Suprapubic skin (tissue), 4 donors: ENCODE data around the gene SRCAP. TPM values are rescaled to one million over a fixed set of nuclear protein-coding genes. Genes with fewer than 3 reads are reported as not detected.

Source experiments
- DNase-seq, 2 donors: peaks; one replicate each; pipeline ENCODE4 v3.0.0-alpha.2; 2019; ENCODE audit warnings: low spot score in 2 of 2
- H3K27ac ChIP-seq: fragments of 200-600 bp; sonication (generic); one replicate; pipeline ENCODE4 v1.5.1; 2019
- H3K27me3 ChIP-seq: fragments of 200-600 bp; sonication (generic); one replicate; pipeline ENCODE4 v1.5.1; 2019
- H3K36me3 ChIP-seq: fragments of 200-600 bp; sonication (generic); one replicate; pipeline ENCODE4 v1.5.1; 2019
- H3K4me1 ChIP-seq: fragments of 200-600 bp; sonication (generic); one replicate; pipeline ENCODE4 v1.5.1; 2019
- H3K4me3 ChIP-seq: fragments of 200-600 bp; sonication (generic); one replicate; pipeline ENCODE4 v1.5.1; 2019; ENCODE audit warnings: mild to moderate bottlenecking
- H3K9me3 ChIP-seq: fragments of 200-600 bp; sonication (generic); one replicate; pipeline ENCODE4 v1.5.1; 2019
- CTCF ChIP-seq, 2 donors: fragments of 200-600 bp in 1 of 2; fragments of 450-650 bp in 1 of 2; sonication (generic) in 1 of 2; IDR thresholded peaks; one replicate each; pipeline ENCODE4 v1.5.1; 2016 to 2019; ENCODE audit warnings: antibody characterized with exemption in 2 of 2, mild to moderate bottlenecking in 1 of 2, moderate library complexity in 1 of 2
- EP300 ChIP-seq: sonication (generic); formaldehyde crosslinking; IDR thresholded peaks from one replicate; pipeline ENCODE4 v1.6.1; 2017; ENCODE audit warnings: antibody characterized with exemption
- POLR2A ChIP-seq, 2 donors: fragments of 450-650 bp; IDR thresholded peaks; one replicate each; pipeline ENCODE4 v1.6.1; 2017; ENCODE audit warnings: antibody characterized with exemption in 2 of 2, mild to moderate bottlenecking in 2 of 2, moderate library complexity in 2 of 2
- POLR2AphosphoS5 ChIP-seq, 3 donors: sonication (generic); formaldehyde crosslinking; IDR thresholded peaks; one replicate each; pipeline ENCODE4 v1.6.1; 2017; ENCODE audit warnings: antibody characterized with exemption in 3 of 3
- WGBS: methylation state at CpG from one replicate; pipeline ENCODE4 v1.1.5; 2018; 5-methylcytosine and 5-hydroxymethylcytosine counted together
- total RNA-seq, 4 donors: library from RNA; depleted of rRNA; stranded (reverse); fragments of >200 nt; gene quantifications; one replicate each; pipeline ENCODE4 v1.1.0, GENCODE V29; 2016

SRCAP gene
- total RNA-seq, 4 donors from 2014 or later: 42.9 to 50.0 (median 44.6) TPM

GRCh38 chr16:30756781-30757100 lies 57.8 kb downstream of the SRCAP start:
- Histone ChIP-seq H3K4me3 (no peak overlapping the region), H3K27ac (no peak overlapping the region), H3K27me3 (no peaks in the 10 kb centered on the region), H3K36me3 (peaks cover 58% of the 10 kb centered on the region), H3K4me1 (peaks cover 11% of the 10 kb centered on the region), H3K9me3 (no peaks in the 10 kb centered on the region)
- no peak for DNase-seq
- no peak for TF ChIP-seq CTCF (IDR thresholded peaks at IDR 0.05)
- TF ChIP-seq POLR2A (IDR thresholded peaks at IDR 0.05): no peak
- no peak for TF ChIP-seq EP300
- TF ChIP-seq POLR2AphosphoS5 (IDR thresholded peaks at IDR 0.05): no peak
- 92% methylated on average over 4 of the region's 13 CpGs for WGBS

- Histone ChIP-seq H3K9me3 (no peaks in the 10 kb centered on the region), H3K27ac (no peak overlapping the region), H3K4me1 (peaks cover 12% of the 10 kb centered on the region), H3K27me3 (no peaks in the 10 kb centered on the region), H3K4me3 (no peak overlapping the region), H3K36me3 (peaks cover 53% of the 10 kb centered on the region)
- WGBS: 83% methylated on average over 7 of the region's 7 CpGs
- no peak for DNase-seq
- no peak for TF ChIP-seq EP300
- no peak for TF ChIP-seq POLR2AphosphoS5 (IDR thresholded peaks at IDR 0.05)
- no peak for TF ChIP-seq POLR2A (IDR thresholded peaks at IDR 0.05)
- no peak for TF ChIP-seq CTCF (IDR thresholded peaks at IDR 0.05)
These were observed 58.3 kb downstream of the SRCAP start for GRCh38 chr16:30757316-30757715.

- peak in 1 of 2 donors; percentile 62 for DNase-seq
- Histone ChIP-seq H3K36me3 (peaks cover 42% of the 10 kb centered on the region), H3K9me3 (no peaks in the 10 kb centered on the region), H3K27ac (no peak overlapping the region), H3K27me3 (no peaks in the 10 kb centered on the region), H3K4me1 (peaks cover 28% of the 10 kb centered on the region), H3K4me3 (no peak overlapping the region)
- 74% methylated on average over 8 of the region's 10 CpGs for WGBS
- no peak for TF ChIP-seq POLR2A (IDR thresholded peaks at IDR 0.05)
- no peak for TF ChIP-seq CTCF (IDR thresholded peaks at IDR 0.05)
- no peak for TF ChIP-seq EP300
- no peak for TF ChIP-seq POLR2AphosphoS5 (IDR thresholded peaks at IDR 0.05)
These were observed 60.1 kb downstream of the SRCAP start for GRCh38 chr16:30758988-30759491.

GRCh38 chr16:30760001-30760559 lies 61.1 kb downstream of the SRCAP start:
- H3K4me3 ChIP-seq: no peak overlapping the region
- peaks cover 42% of the 10 kb centered on the region for H3K36me3 ChIP-seq
- H3K9me3 ChIP-seq: no peaks in the 10 kb centered on the region
- no peak overlapping the region for H3K27ac ChIP-seq
- no peak for TF ChIP-seq POLR2A (IDR thresholded peaks at IDR 0.05)
- no peak for TF ChIP-seq EP300
- no peak for TF ChIP-seq POLR2AphosphoS5 (IDR thresholded peaks at IDR 0.05)
- TF ChIP-seq CTCF (IDR thresholded peaks at IDR 0.05): no peak
- DNase-seq: no peak
- H3K27me3 ChIP-seq: no peaks in the 10 kb centered on the region
- H3K4me1 ChIP-seq: peaks cover 29% of the 10 kb centered on the region
- WGBS: 71% methylated on average over 1 of the region's 7 CpGs

GRCh38 chr16:30760577-30761426 lies 61.8 kb downstream of the SRCAP start:
- no peak for DNase-seq
- H3K27me3 ChIP-seq: no peaks in the 10 kb centered on the region
- H3K4me3 ChIP-seq: peak overlapping the region; percentile 87
- no peaks in the 10 kb centered on the region for H3K9me3 ChIP-seq
- WGBS: 32% methylated on average over 23 of the region's 26 CpGs
- H3K36me3 ChIP-seq: peaks cover 42% of the 10 kb centered on the region
- TF ChIP-seq POLR2AphosphoS5 (IDR thresholded peaks at IDR 0.05) (no peak), EP300 (no peak), POLR2A (IDR thresholded peaks at IDR 0.05) (no peak), CTCF (IDR thresholded peaks at IDR 0.05) (no peak)
- H3K27ac ChIP-seq: no peak overlapping the region
- H3K4me1 ChIP-seq: peaks cover 29% of the 10 kb centered on the region
